DND-41 (cell line): ENCODE measurements around the gene NGDN.

Experiments
- ATAC-seq: fragments of 200-7000 bp; cut with Tn5 transposase; 3 replicates; pipeline ENCODE4 v1.9.1; 2021; ENCODE audit warnings: low read depth; ENCODE audit not compliant: insufficient read depth
- DNase-seq: peaks from one replicate; pipeline ENCODE4 v3.0.0-alpha.2; 2020
- H2AFZ ChIP-seq: 2 replicates; pipeline ENCODE4 v1.6.0; 2012; ENCODE audit warnings: low read depth, low read length
- H3K27ac ChIP-seq: 2 replicates; pipeline ENCODE4 v1.5.1; 2012; ENCODE audit warnings: low read length, inconsistent platforms
- H3K27me3 ChIP-seq: fragments of 200-600 bp; sonication (generic); 2 replicates; pipeline ENCODE4 v1.6.0; 2012; ENCODE audit warnings: low read length, mild to moderate bottlenecking, inconsistent platforms; ENCODE audit not compliant: insufficient read depth, poor library complexity
- H3K36me3 ChIP-seq: 2 replicates; pipeline ENCODE4 v1.5.1; 2012; ENCODE audit warnings: low read length, inconsistent platforms; ENCODE audit not compliant: insufficient read depth
- H3K4me1 ChIP-seq: 2 replicates; pipeline ENCODE4 v1.5.1; 2012; ENCODE audit warnings: mild to moderate bottlenecking, low read length; ENCODE audit not compliant: insufficient read depth
- H3K4me2 ChIP-seq: 2 replicates; pipeline ENCODE4 v1.6.0; 2012; ENCODE audit warnings: mild to moderate bottlenecking, moderate library complexity, low read length, inconsistent platforms; ENCODE audit not compliant: insufficient read depth
- H3K4me3 ChIP-seq, 2 experiments: fragments of 200-600 bp in 1 of 2; shearing (Covaris generic) in 1 of 2; 2 replicates each; pipeline ENCODE4 v1.5.1; 2012 to 2016; ENCODE audit warnings: inconsistent platforms in 2 of 2, low read length in 2 of 2, mild to moderate bottlenecking in 2 of 2, low read depth in 1 of 2, moderate library complexity in 1 of 2
- H3K79me2 ChIP-seq: 2 replicates; pipeline ENCODE4 v1.6.0; 2012; ENCODE audit warnings: low read length, inconsistent platforms; ENCODE audit not compliant: insufficient read depth
- H3K9ac ChIP-seq: 2 replicates; pipeline ENCODE4 v1.6.0; 2012; ENCODE audit warnings: low read depth, mild to moderate bottlenecking, inconsistent platforms, low read length, moderate library complexity
- H3K9me3 ChIP-seq: 2 replicates; pipeline ENCODE4 v1.5.1; 2012; ENCODE audit warnings: low read length, moderate library complexity, mild to moderate bottlenecking, inconsistent platforms; ENCODE audit not compliant: insufficient read depth, severe bottlenecking
- H4K20me1 ChIP-seq: 2 replicates; pipeline ENCODE4 v1.6.0; 2012; ENCODE audit warnings: low read length; ENCODE audit not compliant: insufficient read depth
- CTCF ChIP-seq: IDR thresholded peaks from 2 replicates; pipeline ENCODE4 v1.5.1; 2012; ENCODE audit warnings: borderline replicate concordance, low read length, moderate library complexity, mild to moderate bottlenecking; ENCODE audit not compliant: poor library complexity, severe bottlenecking; ENCODE audit errors: extremely low read depth
- EZH2 ChIP-seq: IDR thresholded peaks from 3 replicates; pipeline ENCODE4 v1.6.1; 2012; ENCODE audit warnings: borderline replicate concordance, low read depth, mild to moderate bottlenecking, moderate library complexity, low read length, inconsistent platforms; ENCODE audit not compliant: severe bottlenecking

The NGDN gene

GRCh38 chr14:23521785-23522640, 52.5 kb downstream of the NGDN start:
- H3K4me3 ChIP-seq: no peak overlapping the region
- no peak overlapping the region for H3K4me2 ChIP-seq
- no peak overlapping the region for H3K9ac ChIP-seq
- no peak overlapping the region for H2AFZ ChIP-seq
- no peaks in the 10 kb centered on the region for H3K9me3 ChIP-seq
- no peaks in the 10 kb centered on the region for H3K79me2 ChIP-seq
- ATAC-seq (no peak), DNase-seq (no peak)
- no peaks in the 10 kb centered on the region for H3K36me3 ChIP-seq
- H3K4me1 ChIP-seq: no peaks in the 10 kb centered on the region
- H4K20me1 ChIP-seq: no peaks in the 10 kb centered on the region
- no peaks in the 10 kb centered on the region for H3K27me3 ChIP-seq
- H3K27ac ChIP-seq: no peak overlapping the region
- TF ChIP-seq CTCF: no peak
- no peak for TF ChIP-seq EZH2

GRCh38 chr14:23522643-23523198, 53.2 kb downstream of the NGDN start:
- H3K36me3 ChIP-seq: no peaks in the 10 kb centered on the region
- H3K9me3 ChIP-seq: no peaks in the 10 kb centered on the region
- DNase-seq (no peak), ATAC-seq (no peak)
- no peak overlapping the region for H3K27ac ChIP-seq
- no peak overlapping the region for H3K9ac ChIP-seq
- no peak overlapping the region for H2AFZ ChIP-seq
- H3K27me3 ChIP-seq: no peaks in the 10 kb centered on the region
- TF ChIP-seq CTCF (no peak), EZH2 (no peak)
- H3K4me2 ChIP-seq: no peak overlapping the region
- no peak overlapping the region for H3K4me3 ChIP-seq
- no peaks in the 10 kb centered on the region for H3K79me2 ChIP-seq
- no peaks in the 10 kb centered on the region for H4K20me1 ChIP-seq
- no peaks in the 10 kb centered on the region for H3K4me1 ChIP-seq

- Histone ChIP-seq H4K20me1 (no peaks in the 10 kb centered on the region), H3K79me2 (no peaks in the 10 kb centered on the region)
- TF ChIP-seq EZH2 (no peak), CTCF (no peak)
Measured at GRCh38 chr14:23523229-23524016, 53.9 kb downstream of the NGDN start.

More at GRCh38 chr14:23523229-23524016, 53.9 kb downstream of the NGDN start:
- no peak overlapping the region for H2AFZ ChIP-seq
- no peaks in the 10 kb centered on the region for H3K9me3 ChIP-seq
- H3K4me1 ChIP-seq: no peaks in the 10 kb centered on the region
- H3K36me3 ChIP-seq: no peaks in the 10 kb centered on the region
- H3K27ac ChIP-seq: no peak overlapping the region
- no peak for DNase-seq
- no peak for ATAC-seq
- H3K4me3 ChIP-seq: no peak overlapping the region
- no peak overlapping the region for H3K9ac ChIP-seq
- H3K4me2 ChIP-seq: no peak overlapping the region
- H3K27me3 ChIP-seq: no peaks in the 10 kb centered on the region
